GM18517 (cell line): ENCODE results near the gene RAP1B.
A peak's percentile ranks its signal among the peaks of the same experiment; 100 is the strongest.

Experiments used
- ATAC-seq: cut with Tn5 transposase; IDR thresholded peaks from one replicate; pipeline ENCODE4 v1.9.1; 2021; ENCODE audit warnings: mild to moderate bottlenecking, moderate library complexity; ENCODE audit not compliant: unreplicated experiment

The RAP1B gene

GRCh38 chr12:68611094-68611805 lies 551 bp downstream of the RAP1B start:
- peak; percentile 33 for ATAC-seq

GRCh38 chr12:68611806-68612160 lies 1.1 kb downstream of the RAP1B start:
- no peak for ATAC-seq

- ATAC-seq, result no peak
Observed at GRCh38 chr12:68612202-68612601, 1.5 kb downstream of the RAP1B start.

GRCh38 chr12:68612697-68613096 lies 2.0 kb downstream of the RAP1B start:
- no peak for ATAC-seq

GRCh38 chr12:68613209-68613904 lies 2.7 kb downstream of the RAP1B start:
- no peak for ATAC-seq

GRCh38 chr12:68614105-68614679 lies 3.5 kb downstream of the RAP1B start:
- ATAC-seq, result no peak

GRCh38 chr12:68614769-68615168 lies 4.1 kb downstream of the RAP1B start:
- ATAC-seq, result no peak

GRCh38 chr12:68617160-68617926 lies 6.6 kb downstream of the RAP1B start:
- ATAC-seq, result no peak

- ATAC-seq, result no peak
Observed at GRCh38 chr12:68619541-68619940, 8.8 kb downstream of the RAP1B start.

GRCh38 chr12:68620519-68621471 lies 10.1 kb downstream of the RAP1B start:
- no peak for ATAC-seq

- no peak for ATAC-seq
Observed at GRCh38 chr12:68621472-68622081, 10.9 kb downstream of the RAP1B start.

GRCh38 chr12:68622250-68622649 lies 11.6 kb downstream of the RAP1B start:
- ATAC-seq, result no peak

GRCh38 chr12:68623059-68623458 lies 12.4 kb downstream of the RAP1B start:
- no peak for ATAC-seq

- no peak for ATAC-seq
Observed at GRCh38 chr12:68623984-68624383, 13.3 kb downstream of the RAP1B start.

GRCh38 chr12:68624933-68625332 lies 14.2 kb downstream of the RAP1B start:
- ATAC-seq, result no peak

- ATAC-seq, result no peak
Observed at GRCh38 chr12:68627673-68628319, 17.1 kb downstream of the RAP1B start.

- ATAC-seq, result no peak
Observed at GRCh38 chr12:68628698-68629097, 18.0 kb downstream of the RAP1B start.

GRCh38 chr12:68630050-68630449 lies 19.4 kb downstream of the RAP1B start:
- ATAC-seq, result no peak

GRCh38 chr12:68630598-68630997 lies 19.9 kb downstream of the RAP1B start:
- no peak for ATAC-seq
